ENCODE measurements around the gene ZNF180. TPM values are rescaled to one million over a fixed set of nuclear protein-coding genes. Genes with fewer than 3 reads are reported as not detected.
A peak's percentile ranks its signal among the peaks of the same experiment; 100 is the strongest.

Gene ZNF180
- total RNA-seq: 10 to 100 TPM in 3 of 6 donors, 1 to 10 TPM in 3; 6.3 to 14.3 (median 10.0) TPM

DNA sequence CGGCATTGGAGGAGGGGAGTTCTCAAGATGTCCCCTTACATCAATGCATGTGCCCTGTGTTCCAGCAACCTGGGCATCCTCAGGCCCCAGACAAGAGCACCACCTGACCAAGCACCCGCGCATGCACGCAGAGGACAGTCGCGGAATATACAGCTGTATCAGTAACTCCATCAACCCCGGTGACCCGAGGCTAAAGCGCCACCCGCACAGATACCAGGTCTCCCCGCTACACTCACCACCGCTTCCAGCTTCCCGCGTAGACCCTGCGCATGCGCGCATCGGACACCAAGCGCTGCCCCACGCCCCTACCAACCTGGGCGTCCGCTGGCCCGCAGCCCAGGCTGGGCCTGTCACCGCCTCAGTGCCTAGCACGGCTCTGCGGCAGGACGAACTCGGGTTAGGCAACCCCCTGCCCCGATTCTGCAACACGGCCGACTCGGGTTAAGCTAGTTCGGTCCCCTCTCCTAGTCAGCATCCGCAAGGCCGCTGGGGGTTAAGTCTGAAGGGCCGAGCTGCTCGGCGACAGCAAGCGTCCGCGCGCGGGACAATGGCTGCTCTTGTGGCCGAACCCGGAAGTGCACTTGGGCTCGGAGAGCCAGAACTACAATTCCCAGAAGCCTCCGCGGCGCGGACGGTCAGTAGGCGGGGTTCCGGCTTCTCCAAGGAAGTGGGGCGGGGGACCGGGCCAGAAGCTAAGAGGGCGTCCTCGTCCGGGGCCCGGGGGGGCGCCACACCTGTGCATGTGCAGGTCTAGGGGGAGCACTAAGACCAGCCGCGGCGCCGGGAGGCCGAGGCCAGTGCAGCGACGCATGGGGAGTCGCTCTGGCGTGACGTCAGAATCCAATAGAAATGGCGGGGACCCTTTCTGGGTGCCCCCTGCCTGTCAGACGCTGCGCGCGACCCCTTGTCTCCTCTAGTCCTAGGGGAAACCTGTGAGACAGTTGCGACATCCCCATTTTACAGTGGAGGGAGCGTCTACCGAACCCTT is at the start of gene ZNF180:
ZNF180 (minus strand) TSS at position 561 of the 988 bp plus-strand sequence. CDS start 3,188 bp downstream, outside the sequence.
- peak; percentile 97 to 99 for ATAC-seq (ENCODE audit: low FRiP score in 2 of 2)
- Histone ChIP-seq H3K4me3 (peak within 1 kb of the TSS; percentile 62 to 94 (median 69)), H3K27me3 (no peaks in the 10 kb centered on the region), H3K27ac (peak within 1 kb of the TSS; percentile 82 to 92 (median 88)), H3K36me3 (peaks cover 4 to 27% (median 25%) of the 10 kb centered on the region in 4 donors), H3K4me1 (peaks cover 8 to 21% (median 17%) of the 10 kb centered on the region in 4 donors), H3K9me3 (peaks cover 21 to 41% (median 35%) of the 10 kb centered on the region in 4 donors)
- peak in 2 of 4 donors; percentile 77 to 89 for TF ChIP-seq POLR2A (IDR thresholded peaks at IDR 0.05)
- peak; percentile 84 to 93 for TF ChIP-seq POLR2AphosphoS5 (IDR thresholded peaks at IDR 0.05)
- no peak for TF ChIP-seq EP300 (IDR thresholded peaks at IDR 0.05)
- TF ChIP-seq, protein P1, sequence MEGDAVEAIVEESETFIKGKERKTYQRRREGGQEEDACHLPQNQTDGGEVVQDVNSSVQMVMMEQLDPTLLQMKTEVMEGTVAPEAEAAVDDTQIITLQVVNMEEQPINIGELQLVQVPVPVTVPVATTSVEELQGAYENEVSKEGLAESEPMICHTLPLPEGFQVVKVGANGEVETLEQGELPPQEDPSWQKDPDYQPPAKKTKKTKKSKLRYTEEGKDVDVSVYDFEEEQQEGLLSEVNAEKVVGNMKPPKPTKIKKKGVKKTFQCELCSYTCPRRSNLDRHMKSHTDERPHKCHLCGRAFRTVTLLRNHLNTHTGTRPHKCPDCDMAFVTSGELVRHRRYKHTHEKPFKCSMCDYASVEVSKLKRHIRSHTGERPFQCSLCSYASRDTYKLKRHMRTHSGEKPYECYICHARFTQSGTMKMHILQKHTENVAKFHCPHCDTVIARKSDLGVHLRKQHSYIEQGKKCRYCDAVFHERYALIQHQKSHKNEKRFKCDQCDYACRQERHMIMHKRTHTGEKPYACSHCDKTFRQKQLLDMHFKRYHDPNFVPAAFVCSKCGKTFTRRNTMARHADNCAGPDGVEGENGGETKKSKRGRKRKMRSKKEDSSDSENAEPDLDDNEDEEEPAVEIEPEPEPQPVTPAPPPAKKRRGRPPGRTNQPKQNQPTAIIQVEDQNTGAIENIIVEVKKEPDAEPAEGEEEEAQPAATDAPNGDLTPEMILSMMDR (IDR thresholded peaks at IDR 0.05): peak; percentile 33 to 94 (median 86)
- 0 to 1% methylated on average over 20 to 59 of the region's 78 CpGs for WGBS, 2 donors
- peak; percentile 96 for DNase-seq

DNA sequence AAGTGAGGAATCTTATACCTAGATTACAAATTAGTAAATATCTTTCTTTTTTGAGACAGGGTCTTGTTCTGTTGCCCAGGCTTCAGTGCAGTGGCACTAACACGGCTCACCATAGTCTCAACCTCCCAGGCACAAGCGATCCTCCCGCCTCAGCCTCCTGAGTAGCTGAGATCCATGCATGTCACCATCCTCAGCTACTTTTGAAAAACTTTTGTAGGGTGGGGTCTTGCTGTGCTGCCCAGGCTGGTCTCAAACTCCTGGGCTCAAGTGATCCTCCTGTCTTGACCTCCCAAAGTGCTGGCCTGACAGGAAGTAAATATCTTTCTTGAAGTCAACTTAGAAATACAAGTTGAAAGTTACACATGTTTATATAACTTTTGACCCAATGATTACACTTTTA is 49.2 kb upstream of the ZNF180 start:
- TF ChIP-seq EP300 (IDR thresholded peaks at IDR 0.05) (no peak), POLR2AphosphoS5 (IDR thresholded peaks at IDR 0.05) (no peak), POLR2A (IDR thresholded peaks at IDR 0.05) (no peak)
- TF ChIP-seq, protein P1 (IDR thresholded peaks at IDR 0.05): no peak
- no peak overlapping the region for H3K4me3 ChIP-seq
- no peaks in the 10 kb centered on the region for H3K27me3 ChIP-seq
- DNase-seq: no peak
- H3K4me1 ChIP-seq: no peaks in the 10 kb centered on the region
- WGBS, 2 donors: 89 to 100% methylated on average over 3 of the region's 3 CpGs
- no peaks in the 10 kb centered on the region for H3K9me3 ChIP-seq
- no peaks in the 10 kb centered on the region for H3K36me3 ChIP-seq
- H3K27ac ChIP-seq: no peak overlapping the region
- no peak for ATAC-seq (ENCODE audit: low FRiP score in 2 of 2)

DNA sequence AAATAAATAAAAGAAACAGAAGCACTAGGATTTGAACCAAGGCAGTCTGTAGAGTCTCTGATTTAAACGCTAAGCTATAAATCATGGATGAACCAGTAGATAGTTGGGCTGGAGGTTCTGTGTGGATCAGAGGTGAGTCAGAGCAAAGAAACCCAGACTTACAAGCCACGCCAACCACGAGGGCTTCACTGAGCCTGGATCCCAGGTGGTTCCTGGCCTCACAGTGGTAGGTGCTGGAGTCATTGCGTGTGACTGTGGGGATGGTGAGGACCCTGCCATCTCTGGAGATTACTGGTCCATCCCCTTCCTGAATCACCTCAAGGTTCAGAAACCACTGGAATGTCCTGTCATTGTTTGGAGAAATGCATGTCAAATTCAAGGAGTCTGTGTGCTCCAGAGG is 48.4 kb upstream of the ZNF180 start:
- no peak for TF ChIP-seq POLR2AphosphoS5 (IDR thresholded peaks at IDR 0.05)
- TF ChIP-seq, protein P1 (IDR thresholded peaks at IDR 0.05): no peak
- no peak for TF ChIP-seq POLR2A (IDR thresholded peaks at IDR 0.05)
- TF ChIP-seq EP300 (IDR thresholded peaks at IDR 0.05): no peak
- Histone ChIP-seq H3K27ac (no peak overlapping the region), H3K4me3 (no peak overlapping the region), H3K9me3 (no peaks in the 10 kb centered on the region), H3K36me3 (no peaks in the 10 kb centered on the region), H3K27me3 (no peaks in the 10 kb centered on the region), H3K4me1 (no peaks in the 10 kb centered on the region)
- DNase-seq: no peak
- ATAC-seq (ENCODE audit: low FRiP score in 2 of 2): no peak
- 80 to 90% methylated on average over 4 of the region's 4 CpGs for WGBS, 2 donors

DNA sequence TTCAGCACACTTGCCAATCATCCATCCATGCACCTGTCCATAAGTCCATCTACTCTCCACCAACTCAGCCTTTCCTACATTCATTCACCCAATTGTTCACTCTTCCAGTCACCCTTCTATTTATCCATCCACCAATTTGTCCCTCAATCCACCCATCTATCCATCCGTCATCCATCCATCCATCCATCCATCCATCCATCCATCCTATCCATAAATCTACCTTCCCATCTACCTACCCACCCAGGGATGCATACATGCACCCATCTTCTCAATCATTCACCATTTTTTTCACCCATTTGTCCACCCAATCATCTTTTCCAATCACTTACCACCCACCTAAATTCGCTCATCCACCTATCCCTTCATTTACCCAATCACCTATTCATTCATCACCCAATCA is 43.7 kb upstream of the ZNF180 start:
- WGBS, 2 donors: 65 to 68% methylated on average over 2 of the region's 2 CpGs

More for the DNA sequence above, 43.7 kb upstream of the ZNF180 start:
- ATAC-seq (ENCODE audit: low FRiP score in 2 of 2) (no peak), DNase-seq (no peak)
- H3K36me3 ChIP-seq: no peaks in the 10 kb centered on the region
- H3K4me1 ChIP-seq: no peaks in the 10 kb centered on the region
- no peaks in the 10 kb centered on the region for H3K9me3 ChIP-seq
- no peak overlapping the region for H3K27ac ChIP-seq
- H3K27me3 ChIP-seq: no peaks in the 10 kb centered on the region
- H3K4me3 ChIP-seq: no peak overlapping the region
- TF ChIP-seq EP300 (IDR thresholded peaks at IDR 0.05) (no peak), POLR2AphosphoS5 (IDR thresholded peaks at IDR 0.05) (no peak), POLR2A (IDR thresholded peaks at IDR 0.05) (no peak)
- TF ChIP-seq, protein P1 (IDR thresholded peaks at IDR 0.05): no peak

Data from upper lobe of left lung (tissue), 6 donors.